HL-60 (cell line): ENCODE measurements around the gene MED4.
A peak's percentile ranks its signal among the peaks of the same experiment; 100 is the strongest.

Experiments
- POLR2AphosphoS5 ChIP-seq: IDR thresholded peaks from 2 replicates; pipeline ENCODE4 v1.6.1; 2012; ENCODE audit warnings: low read depth
- SPI1 ChIP-seq: IDR thresholded peaks from 2 replicates; pipeline ENCODE4 v1.6.1; 2012; ENCODE audit warnings: low read depth, mild to moderate bottlenecking, borderline replicate concordance
- TF ChIP-seq, protein P1 (sequence below): IDR thresholded peaks from 2 replicates; pipeline ENCODE4 v1.6.1; 2012; ENCODE audit warnings: low read depth; ENCODE audit not compliant: insufficient replicate concordance
- TF ChIP-seq, protein P2 (sequence below): IDR thresholded peaks from one replicate; pipeline ENCODE4 v1.5.1; 2011; ENCODE audit warnings: low read length, control low read depth, inconsistent platforms; ENCODE audit not compliant: insufficient read depth

DNA sequence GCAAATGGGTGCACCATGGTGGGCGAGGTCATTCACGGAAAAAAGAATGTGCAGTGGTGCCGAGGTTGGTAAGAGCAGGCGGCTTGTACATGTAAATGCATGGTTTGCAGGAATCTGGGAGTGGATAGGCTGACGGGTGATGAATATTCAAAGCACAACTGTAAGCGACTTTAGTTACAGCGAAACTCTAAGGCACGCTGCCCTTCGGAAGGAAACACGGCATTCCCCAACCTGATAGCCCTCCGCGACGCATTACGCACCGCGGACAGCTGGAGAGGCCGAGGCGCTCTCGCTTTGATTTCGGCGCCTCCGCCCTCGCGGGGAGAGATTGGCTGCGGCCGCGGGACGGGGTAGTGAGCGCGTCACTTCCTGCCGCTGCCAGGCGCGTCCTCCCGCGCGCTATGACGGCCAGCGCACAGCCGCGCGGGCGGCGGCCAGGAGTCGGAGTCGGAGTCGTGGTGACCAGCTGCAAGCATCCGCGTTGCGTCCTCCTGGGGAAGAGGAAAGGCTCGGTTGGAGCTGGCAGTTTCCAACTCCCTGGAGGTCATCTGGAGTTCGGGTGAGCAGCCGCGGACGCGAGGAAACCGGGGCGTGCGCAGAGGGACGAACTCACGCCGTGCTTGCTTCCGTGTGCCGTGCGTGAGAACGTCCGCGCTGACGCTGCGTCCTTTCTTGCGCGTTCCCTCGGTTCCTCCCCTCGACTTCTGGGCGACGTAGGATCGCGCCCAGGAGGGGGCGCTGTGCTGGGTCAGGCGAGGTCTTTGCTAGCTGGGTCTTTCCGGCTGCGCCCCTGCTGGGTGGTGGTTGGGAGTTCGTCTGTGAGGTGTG lies 57.3 kb downstream of the MED4 start, which contains the start of gene NUDT15:
- TF ChIP-seq, protein P1, sequence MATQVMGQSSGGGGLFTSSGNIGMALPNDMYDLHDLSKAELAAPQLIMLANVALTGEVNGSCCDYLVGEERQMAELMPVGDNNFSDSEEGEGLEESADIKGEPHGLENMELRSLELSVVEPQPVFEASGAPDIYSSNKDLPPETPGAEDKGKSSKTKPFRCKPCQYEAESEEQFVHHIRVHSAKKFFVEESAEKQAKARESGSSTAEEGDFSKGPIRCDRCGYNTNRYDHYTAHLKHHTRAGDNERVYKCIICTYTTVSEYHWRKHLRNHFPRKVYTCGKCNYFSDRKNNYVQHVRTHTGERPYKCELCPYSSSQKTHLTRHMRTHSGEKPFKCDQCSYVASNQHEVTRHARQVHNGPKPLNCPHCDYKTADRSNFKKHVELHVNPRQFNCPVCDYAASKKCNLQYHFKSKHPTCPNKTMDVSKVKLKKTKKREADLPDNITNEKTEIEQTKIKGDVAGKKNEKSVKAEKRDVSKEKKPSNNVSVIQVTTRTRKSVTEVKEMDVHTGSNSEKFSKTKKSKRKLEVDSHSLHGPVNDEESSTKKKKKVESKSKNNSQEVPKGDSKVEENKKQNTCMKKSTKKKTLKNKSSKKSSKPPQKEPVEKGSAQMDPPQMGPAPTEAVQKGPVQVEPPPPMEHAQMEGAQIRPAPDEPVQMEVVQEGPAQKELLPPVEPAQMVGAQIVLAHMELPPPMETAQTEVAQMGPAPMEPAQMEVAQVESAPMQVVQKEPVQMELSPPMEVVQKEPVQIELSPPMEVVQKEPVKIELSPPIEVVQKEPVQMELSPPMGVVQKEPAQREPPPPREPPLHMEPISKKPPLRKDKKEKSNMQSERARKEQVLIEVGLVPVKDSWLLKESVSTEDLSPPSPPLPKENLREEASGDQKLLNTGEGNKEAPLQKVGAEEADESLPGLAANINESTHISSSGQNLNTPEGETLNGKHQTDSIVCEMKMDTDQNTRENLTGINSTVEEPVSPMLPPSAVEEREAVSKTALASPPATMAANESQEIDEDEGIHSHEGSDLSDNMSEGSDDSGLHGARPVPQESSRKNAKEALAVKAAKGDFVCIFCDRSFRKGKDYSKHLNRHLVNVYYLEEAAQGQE: peak; percentile 67
- TF ChIP-seq, protein P2, sequence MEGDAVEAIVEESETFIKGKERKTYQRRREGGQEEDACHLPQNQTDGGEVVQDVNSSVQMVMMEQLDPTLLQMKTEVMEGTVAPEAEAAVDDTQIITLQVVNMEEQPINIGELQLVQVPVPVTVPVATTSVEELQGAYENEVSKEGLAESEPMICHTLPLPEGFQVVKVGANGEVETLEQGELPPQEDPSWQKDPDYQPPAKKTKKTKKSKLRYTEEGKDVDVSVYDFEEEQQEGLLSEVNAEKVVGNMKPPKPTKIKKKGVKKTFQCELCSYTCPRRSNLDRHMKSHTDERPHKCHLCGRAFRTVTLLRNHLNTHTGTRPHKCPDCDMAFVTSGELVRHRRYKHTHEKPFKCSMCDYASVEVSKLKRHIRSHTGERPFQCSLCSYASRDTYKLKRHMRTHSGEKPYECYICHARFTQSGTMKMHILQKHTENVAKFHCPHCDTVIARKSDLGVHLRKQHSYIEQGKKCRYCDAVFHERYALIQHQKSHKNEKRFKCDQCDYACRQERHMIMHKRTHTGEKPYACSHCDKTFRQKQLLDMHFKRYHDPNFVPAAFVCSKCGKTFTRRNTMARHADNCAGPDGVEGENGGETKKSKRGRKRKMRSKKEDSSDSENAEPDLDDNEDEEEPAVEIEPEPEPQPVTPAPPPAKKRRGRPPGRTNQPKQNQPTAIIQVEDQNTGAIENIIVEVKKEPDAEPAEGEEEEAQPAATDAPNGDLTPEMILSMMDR: peak; percentile 99
- TF ChIP-seq POLR2AphosphoS5 (peak; percentile 99), SPI1 (peak; percentile 19; the same call in 1 of the 2 replicates)
